B cell (primary cell): Measurements from ENCODE around the gene SLC44A1. TPM values are rescaled to one million over a fixed set of nuclear protein-coding genes. Genes with fewer than 3 reads are reported as not detected.

ENCODE experiments used
- ATAC-seq: fragments of 200-7000 bp; cut with Tn5 transposase; one replicate; pipeline ENCODE4 v1.10.0; 2021; ENCODE audit warnings: low read depth, mild to moderate bottlenecking, moderate number of reproducible peaks, moderate library complexity
- CTCF ChIA-PET: fragments of 350-600 bp; sonication (Branson Sonifier 250); formaldehyde crosslinking; loops from one replicate; lab custom pipeline; 2021; ENCODE audit warnings: antibody characterized with exemption, inconsistent platforms; lab: Charles Lee
- POLR2A ChIA-PET: fragments of 350-600 bp; sonication (Branson Sonifier 250); formaldehyde crosslinking; loops from one replicate; lab custom pipeline; 2021; ENCODE audit warnings: antibody characterized with exemption; lab: Charles Lee
- DNase-seq: peaks from one replicate; pipeline ENCODE4 v3.0.0; 2013
- H2AFZ ChIP-seq: 2 replicates; pipeline ENCODE4 v1.6.1; 2012; ENCODE audit warnings: mild to moderate bottlenecking, low read depth, low read length; ENCODE audit not compliant: insufficient read depth, poor library complexity, severe bottlenecking
- H3K27ac ChIP-seq, 2 donors: 1 replicate in 1 of 2; 2 replicates in 1 of 2; pipeline ENCODE4 v1.5.1; 2012 to 2013; ENCODE audit warnings: low read length in 2 of 2, mild to moderate bottlenecking in 2 of 2, moderate library complexity in 1 of 2
- H3K27me3 ChIP-seq, 4 experiments: fragments of 200-600 bp in 1 of 4; sonication (generic) in 1 of 4; replicated peaks in 1 of 4; 1 replicate in 2 of 4; 2 replicates in 2 of 4; pipeline versions ENCODE4 v1.6.1 to v1.7.0; 2013 to 2016; ENCODE audit warnings: low read length in 3 of 4, mild to moderate bottlenecking in 2 of 4, mixed read lengths in 1 of 4, moderate library complexity in 1 of 4; ENCODE audit not compliant: insufficient read depth in 4 of 4, control insufficient read depth in 3 of 4; ENCODE audit errors: control extremely low read depth in 1 of 4
- H3K36me3 ChIP-seq, 2 experiments: replicated peaks in 1 of 2; 1 replicate in 1 of 2; 2 replicates in 1 of 2; pipeline versions ENCODE4 v1.6.1 to v1.7.1; 2013; ENCODE audit warnings: low read length in 1 of 2; ENCODE audit not compliant: insufficient read depth in 2 of 2, control insufficient read depth in 1 of 2; ENCODE audit errors: control extremely low read depth in 1 of 2, extremely low read depth in 1 of 2
- H3K4me1 ChIP-seq, 2 donors: fragments of 200-600 bp in 1 of 2; sonication (generic) in 1 of 2; 1 replicate in 1 of 2; 2 replicates in 1 of 2; pipeline versions ENCODE4 v1.5.1 to v1.6.1; 2013 to 2017; ENCODE audit warnings: low read length in 2 of 2; ENCODE audit not compliant: control insufficient read depth in 2 of 2, insufficient read depth in 2 of 2
- H3K4me2 ChIP-seq: replicated peaks from 2 replicates; pipeline ENCODE3; 2012; ENCODE audit warnings: mild to moderate bottlenecking, low read depth, low read length; ENCODE audit not compliant: poor library complexity, severe bottlenecking
- H3K4me3 ChIP-seq, 5 experiments: fragments of 200-600 bp in 1 of 5; sonication (generic) in 1 of 5; 1 replicate in 3 of 5; 2 replicates in 2 of 5; pipeline versions ENCODE4 v1.5.1 to v1.7.0; 2011 to 2016; ENCODE audit warnings: low read length in 4 of 5, mild to moderate bottlenecking in 4 of 5, low read depth in 2 of 5, control low read depth in 1 of 5, moderate library complexity in 1 of 5; ENCODE audit not compliant: insufficient read depth in 1 of 5; ENCODE audit errors: control extremely low read depth in 1 of 5, extremely low read depth in 1 of 5
- H3K79me2 ChIP-seq: fragments of 200-600 bp; sonication (generic); one replicate; pipeline ENCODE4 v1.6.0; 2016; ENCODE audit warnings: low read length; ENCODE audit not compliant: control insufficient read depth, insufficient read depth
- H3K9ac ChIP-seq: fragments of 200-600 bp; sonication (generic); 2 replicates; pipeline ENCODE4 v1.6.1; 2017; ENCODE audit warnings: mild to moderate bottlenecking, low read length, moderate library complexity
- H3K9me3 ChIP-seq, 3 donors: one replicate each; pipeline versions ENCODE4 v1.6.1 to v1.7.1; 2013; ENCODE audit warnings: low read length in 2 of 3; ENCODE audit not compliant: control insufficient read depth in 2 of 3, insufficient read depth in 1 of 3; ENCODE audit errors: control extremely low read depth in 1 of 3
- H4K20me1 ChIP-seq: 2 replicates; pipeline ENCODE4 v1.6.0; 2012; ENCODE audit warnings: mild to moderate bottlenecking, low read length; ENCODE audit not compliant: insufficient read depth, control insufficient read depth, poor library complexity, severe bottlenecking
- H3K27ac Mint-ChIP-seq: one replicate; pipeline ENCODE4 v1.8.0; 2021; ENCODE audit warnings: mixed read lengths
- H3K27me3 Mint-ChIP-seq: one replicate; pipeline ENCODE4 v1.8.0; 2021; ENCODE audit warnings: mixed read lengths
- H3K4me1 Mint-ChIP-seq: one replicate; pipeline ENCODE4 v1.8.0; 2021; ENCODE audit warnings: mixed read lengths
- H3K4me3 Mint-ChIP-seq: one replicate; pipeline ENCODE4 v1.8.0; 2021; ENCODE audit warnings: mixed read lengths
- H3K9me3 Mint-ChIP-seq: one replicate; pipeline ENCODE4 v1.8.0; 2022; ENCODE audit warnings: mixed read lengths; ENCODE audit not compliant: insufficient read depth
- CTCF ChIP-seq: fragments of 200-600 bp; IDR thresholded peaks from one replicate; pipeline ENCODE4 v1.8.0; 2022; ENCODE audit warnings: antibody characterized with exemption, mild to moderate bottlenecking
- EZH2 ChIP-seq: IDR thresholded peaks from 2 replicates; pipeline ENCODE4 v1.6.1; 2012; ENCODE audit warnings: borderline replicate concordance, low read depth, mild to moderate bottlenecking, moderate library complexity, low read length; ENCODE audit not compliant: insufficient read depth, poor library complexity, severe bottlenecking
- WGBS: methylation state at CpG from one replicate; pipeline ENCODE4 v1.1.5; 2013; ENCODE audit warnings: missing lambda C conversion rate; ENCODE audit not compliant: insufficient coverage; 5-methylcytosine and 5-hydroxymethylcytosine counted together
- intact Hi-C: fragments of 100-400 bp; cut with micrococcal nuclease; formaldehyde crosslinking; loops from one replicate; pipeline ENCODE4 v1.10.0; 2022
- polyA plus RNA-seq: library from polyadenylated mRNA; depleted of rRNA; stranded (reverse); fragments of >200 nt; gene quantifications from 2 replicates; pipeline ENCODE4 v1.2.3, GENCODE V29; 2012
- total RNA-seq, 2 donors: library from RNA; stranded (reverse); fragments of 120-200 nt in 1 of 2; gene quantifications; 1 replicate in 1 of 2; 2 replicates in 1 of 2; pipeline versions ENCODE4 v1.2.3 to v1.2.4, GENCODE V29; 2013 to 2022

The SLC44A1 gene
- total and polyA plus RNA-seq, 2 donors (not counting 1 experiment from before 2014, with no cell fraction given) = 2.2 to 17.7 TPM

- no peaks in the 10 kb centered on the region for H3K4me1 Mint-ChIP-seq
- no peaks in the 10 kb centered on the region for H3K9me3 Mint-ChIP-seq
- Histone ChIP-seq H2AFZ (no peak overlapping the region), H3K79me2 (no peaks in the 10 kb centered on the region), H3K4me1 (no peaks in the 10 kb centered on the region), H3K9me3 (no peaks in the 10 kb centered on the region), H3K4me3 (no peak overlapping the region), H3K27ac (no peak overlapping the region), H3K36me3 (peaks cover 0 to 3% of the 10 kb centered on the region in 2 experiments), H3K27me3 (no peaks in the 10 kb centered on the region), H3K9ac (no peak overlapping the region), H3K4me2 (no peak overlapping the region), H4K20me1 (no peaks in the 10 kb centered on the region)
- no peak for DNase-seq
- H3K4me3 Mint-ChIP-seq = no peak overlapping the region
- intact Hi-C loops = no loop called here
- POLR2A ChIA-PET = no interaction called here
- TF ChIP-seq CTCF (no peak), EZH2 (no peak)
- no peak overlapping the region for H3K27ac Mint-ChIP-seq
- ATAC-seq = no peak
- CTCF ChIA-PET = interaction anchor here (0.6 kb wide), 1 partner anchor 345 kb away, joined by 3 read pairs; no protein-coding TSS in a partner anchor
- no CpG with 5 or more reads among the region's 1 CpG for WGBS
- no peaks in the 10 kb centered on the region for H3K27me3 Mint-ChIP-seq
Observed at GRCh38 chr9:105373723-105374122, 129.3 kb downstream of the SLC44A1 start.

GRCh38 chr9:105375323-105375722, 130.9 kb downstream of the SLC44A1 start:
- no peak for TF ChIP-seq EZH2
- Histone ChIP-seq H3K4me1 (no peaks in the 10 kb centered on the region), H3K27me3 (no peaks in the 10 kb centered on the region), H2AFZ (no peak overlapping the region), H3K9me3 (no peaks in the 10 kb centered on the region), H3K79me2 (no peaks in the 10 kb centered on the region), H3K4me3 (no peak overlapping the region), H3K9ac (no peak overlapping the region), H3K27ac (no peak overlapping the region), H4K20me1 (no peaks in the 10 kb centered on the region), H3K36me3 (peaks cover 0 to 3% of the 10 kb centered on the region in 2 experiments), H3K4me2 (no peak overlapping the region)
- Mint-ChIP-seq H3K27me3 (no peaks in the 10 kb centered on the region), H3K9me3 (no peaks in the 10 kb centered on the region), H3K4me1 (no peaks in the 10 kb centered on the region), H3K4me3 (no peak overlapping the region), H3K27ac (no peak overlapping the region)
- intact Hi-C loops = no loop called here
- DNase-seq = no peak
- 100% methylated on average over 1 of the region's 4 CpGs for WGBS
- ChIA-PET CTCF (interaction anchor here (1.4 kb wide), 1 partner anchor 8 kb away, joined by 4 read pairs; no protein-coding TSS in a partner anchor), POLR2A (no interaction called here)
- no peak for ATAC-seq
